HUES6 (cell line): ENCODE results near the gene AMN.

Experiments used
- H3K27ac ChIP-seq: 2 replicates; pipeline ENCODE4 v1.7.0; 2013; ENCODE audit warnings: low read depth, mild to moderate bottlenecking, low read length, inconsistent platforms
- H3K27me3 ChIP-seq: 2 replicates; pipeline ENCODE4 v1.6.1; 2013; ENCODE audit warnings: low read length; ENCODE audit not compliant: control insufficient read depth, insufficient read depth
- H3K36me3 ChIP-seq: 2 replicates; pipeline ENCODE4 v1.6.1; 2013; ENCODE audit warnings: low read length; ENCODE audit not compliant: control insufficient read depth, insufficient read depth
- H3K4me1 ChIP-seq: 2 replicates; pipeline ENCODE4 v1.6.1; 2013; ENCODE audit warnings: low read length; ENCODE audit not compliant: control insufficient read depth, insufficient read depth
- H3K4me3 ChIP-seq: 2 replicates; pipeline ENCODE4 v1.5.1; 2013; ENCODE audit warnings: low read depth, low read length
- H3K9ac ChIP-seq: one replicate; pipeline ENCODE4 v1.6.1; 2013; ENCODE audit warnings: mild to moderate bottlenecking, low read length
- H3K9me3 ChIP-seq: 2 replicates; pipeline ENCODE4 v1.6.1; 2013; ENCODE audit warnings: low read depth, low read length; ENCODE audit not compliant: control insufficient read depth, insufficient read depth

AMN gene

GRCh38 chr14:102907303-102907844 lies 15.1 kb upstream of the AMN start:
- peaks cover 14% of the 10 kb centered on the region for H3K9me3 ChIP-seq
- no peak overlapping the region for H3K4me3 ChIP-seq
- peaks cover 34% of the 10 kb centered on the region for H3K36me3 ChIP-seq
- H3K4me1 ChIP-seq: no peaks in the 10 kb centered on the region
- H3K27ac ChIP-seq: no peak overlapping the region
- no peaks in the 10 kb centered on the region for H3K27me3 ChIP-seq
- H3K9ac ChIP-seq: no peak overlapping the region

- Histone ChIP-seq H3K36me3 (peaks cover 31% of the 10 kb centered on the region), H3K4me3 (no peak overlapping the region), H3K27me3 (no peaks in the 10 kb centered on the region), H3K4me1 (no peaks in the 10 kb centered on the region), H3K9ac (no peak overlapping the region), H3K27ac (no peak overlapping the region), H3K9me3 (peaks cover 14% of the 10 kb centered on the region)
Observed at GRCh38 chr14:102907980-102908730, 14.3 kb upstream of the AMN start.

GRCh38 chr14:102908766-102909455 lies 13.6 kb upstream of the AMN start:
- Histone ChIP-seq H3K9me3 (peaks cover 14% of the 10 kb centered on the region), H3K27me3 (no peaks in the 10 kb centered on the region), H3K27ac (no peak overlapping the region), H3K9ac (no peak overlapping the region), H3K4me1 (no peaks in the 10 kb centered on the region), H3K4me3 (no peak overlapping the region), H3K36me3 (peaks cover 26% of the 10 kb centered on the region)

- Histone ChIP-seq H3K9ac (no peak overlapping the region), H3K4me3 (no peak overlapping the region), H3K36me3 (peaks cover 26% of the 10 kb centered on the region), H3K4me1 (no peaks in the 10 kb centered on the region), H3K27me3 (no peaks in the 10 kb centered on the region), H3K9me3 (peaks cover 14% of the 10 kb centered on the region), H3K27ac (no peak overlapping the region)
Observed at GRCh38 chr14:102909462-102909861, 13.0 kb upstream of the AMN start.

- H3K27ac ChIP-seq: no peak overlapping the region
- H3K27me3 ChIP-seq: no peaks in the 10 kb centered on the region
- H3K4me3 ChIP-seq: no peak overlapping the region
- no peak overlapping the region for H3K9ac ChIP-seq
- peaks cover 14% of the 10 kb centered on the region for H3K9me3 ChIP-seq
- peaks cover 26% of the 10 kb centered on the region for H3K36me3 ChIP-seq
- no peaks in the 10 kb centered on the region for H3K4me1 ChIP-seq
Observed at GRCh38 chr14:102909911-102910310, 12.6 kb upstream of the AMN start.

- Histone ChIP-seq H3K4me3 (no peak overlapping the region), H3K36me3 (peaks cover 20% of the 10 kb centered on the region), H3K9ac (no peak overlapping the region), H3K9me3 (peaks cover 14% of the 10 kb centered on the region), H3K27ac (no peak overlapping the region), H3K27me3 (no peaks in the 10 kb centered on the region), H3K4me1 (no peaks in the 10 kb centered on the region)
Observed at GRCh38 chr14:102910442-102910841, 12.0 kb upstream of the AMN start.

- Histone ChIP-seq H3K4me3 (no peak overlapping the region), H3K27me3 (no peaks in the 10 kb centered on the region), H3K4me1 (no peaks in the 10 kb centered on the region), H3K27ac (no peak overlapping the region), H3K36me3 (peaks cover 12% of the 10 kb centered on the region), H3K9me3 (peaks cover 11% of the 10 kb centered on the region), H3K9ac (no peak overlapping the region)
Observed at GRCh38 chr14:102911541-102911951, 10.9 kb upstream of the AMN start.

GRCh38 chr14:102911991-102912761 lies 10.3 kb upstream of the AMN start:
- Histone ChIP-seq H3K36me3 (peaks cover 6% of the 10 kb centered on the region), H3K4me1 (no peaks in the 10 kb centered on the region), H3K27ac (no peak overlapping the region), H3K9ac (no peak overlapping the region), H3K27me3 (no peaks in the 10 kb centered on the region), H3K4me3 (no peak overlapping the region), H3K9me3 (peaks cover 5% of the 10 kb centered on the region; the same call in 1 of the 2 replicates)

- no peak overlapping the region for H3K9ac ChIP-seq
- no peaks in the 10 kb centered on the region for H3K27me3 ChIP-seq
- no peaks in the 10 kb centered on the region; the same call in 1 of the 2 replicates for H3K4me1 ChIP-seq
- no peaks in the 10 kb centered on the region for H3K9me3 ChIP-seq
- no peak overlapping the region for H3K4me3 ChIP-seq
- H3K36me3 ChIP-seq: no peaks in the 10 kb centered on the region; the same call in 1 of the 2 replicates
- no peak overlapping the region for H3K27ac ChIP-seq
Observed at GRCh38 chr14:102913341-102914211, 8.9 kb upstream of the AMN start.
